ENCODE measurements around the gene NPAT.

- TF ChIP-seq, protein P1, sequence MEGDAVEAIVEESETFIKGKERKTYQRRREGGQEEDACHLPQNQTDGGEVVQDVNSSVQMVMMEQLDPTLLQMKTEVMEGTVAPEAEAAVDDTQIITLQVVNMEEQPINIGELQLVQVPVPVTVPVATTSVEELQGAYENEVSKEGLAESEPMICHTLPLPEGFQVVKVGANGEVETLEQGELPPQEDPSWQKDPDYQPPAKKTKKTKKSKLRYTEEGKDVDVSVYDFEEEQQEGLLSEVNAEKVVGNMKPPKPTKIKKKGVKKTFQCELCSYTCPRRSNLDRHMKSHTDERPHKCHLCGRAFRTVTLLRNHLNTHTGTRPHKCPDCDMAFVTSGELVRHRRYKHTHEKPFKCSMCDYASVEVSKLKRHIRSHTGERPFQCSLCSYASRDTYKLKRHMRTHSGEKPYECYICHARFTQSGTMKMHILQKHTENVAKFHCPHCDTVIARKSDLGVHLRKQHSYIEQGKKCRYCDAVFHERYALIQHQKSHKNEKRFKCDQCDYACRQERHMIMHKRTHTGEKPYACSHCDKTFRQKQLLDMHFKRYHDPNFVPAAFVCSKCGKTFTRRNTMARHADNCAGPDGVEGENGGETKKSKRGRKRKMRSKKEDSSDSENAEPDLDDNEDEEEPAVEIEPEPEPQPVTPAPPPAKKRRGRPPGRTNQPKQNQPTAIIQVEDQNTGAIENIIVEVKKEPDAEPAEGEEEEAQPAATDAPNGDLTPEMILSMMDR (IDR thresholded peaks at IDR 0.05): no peak
- TF ChIP-seq POLR2A (IDR thresholded peaks at IDR 0.05): no peak
Measured at GRCh38 chr11:108223348-108224149, 1.1 kb upstream of the NPAT start.

Measured in gastroesophageal sphincter (tissue), 3 donors.